IPS-15b (cell line): ENCODE results near the gene GRIN2A.

Experiments used
- H3K27me3 ChIP-seq: one replicate; pipeline ENCODE4 v1.6.1; 2013; ENCODE audit warnings: low read length; ENCODE audit not compliant: control insufficient read depth, insufficient read depth
- H3K36me3 ChIP-seq: one replicate; pipeline ENCODE4 v1.6.1; 2013; ENCODE audit warnings: low read length; ENCODE audit not compliant: control insufficient read depth, insufficient read depth
- H3K4me1 ChIP-seq: one replicate; pipeline ENCODE4 v1.6.1; 2013; ENCODE audit warnings: mild to moderate bottlenecking, low read length; ENCODE audit not compliant: control insufficient read depth, insufficient read depth
- H3K4me3 ChIP-seq: one replicate; pipeline ENCODE4 v1.5.1; 2013; ENCODE audit warnings: low read depth, low read length
- H3K9ac ChIP-seq: one replicate; pipeline ENCODE4 v1.6.1; 2013; ENCODE audit warnings: low read depth, mild to moderate bottlenecking, low read length
- H3K9me3 ChIP-seq: one replicate; pipeline ENCODE4 v1.6.1; 2013; ENCODE audit warnings: mild to moderate bottlenecking, low read length; ENCODE audit not compliant: control insufficient read depth, insufficient read depth

Gene GRIN2A

GRCh38 chr16:9708972-9709620, 473.1 kb downstream of the GRIN2A start:
- Histone ChIP-seq H3K36me3 (no peaks in the 10 kb centered on the region), H3K4me1 (peaks cover 3% of the 10 kb centered on the region), H3K27me3 (no peaks in the 10 kb centered on the region), H3K9ac (no peak overlapping the region), H3K9me3 (no peaks in the 10 kb centered on the region), H3K4me3 (no peak overlapping the region)

- Histone ChIP-seq H3K9ac (no peak overlapping the region), H3K36me3 (no peaks in the 10 kb centered on the region), H3K9me3 (no peaks in the 10 kb centered on the region), H3K4me1 (peaks cover 5% of the 10 kb centered on the region), H3K27me3 (no peaks in the 10 kb centered on the region), H3K4me3 (no peak overlapping the region)
Measured at GRCh38 chr16:9706217-9706836, 475.9 kb downstream of the GRIN2A start.

GRCh38 chr16:9703731-9704130, 478.5 kb downstream of the GRIN2A start:
- H3K9ac ChIP-seq, result no peak overlapping the region
- H3K4me3 ChIP-seq, result no peak overlapping the region
- H3K9me3 ChIP-seq, result no peaks in the 10 kb centered on the region
- no peaks in the 10 kb centered on the region for H3K27me3 ChIP-seq
- peaks cover 7% of the 10 kb centered on the region for H3K4me1 ChIP-seq
- no peaks in the 10 kb centered on the region for H3K36me3 ChIP-seq
